ENCODE data around the gene LIN28B. TPM values are rescaled to one million over a fixed set of nuclear protein-coding genes. Genes with fewer than 3 reads are reported as not detected.
"Not testable (repeated sequence)": the region's sequence is repeated elsewhere in the genome, so short reads cannot be mapped to it uniquely, and the experiment has no call there.

The LIN28B gene
- total RNA-seq, 1 donor from 2014 or later = not detected

- H3K4me3 ChIP-seq (ENCODE audit: low read depth, low read length) = no peak overlapping the region
- no peak for DNase-seq (ENCODE audit: low read depth)
- TF ChIP-seq CTCF (conservative IDR thresholded peaks at IDR 0.05; ENCODE audit: low read depth, low read length) = no peak
Measured at GRCh38 chr6:104983296-104983695, 26.4 kb downstream of the LIN28B start.

- no peak for TF ChIP-seq CTCF (conservative IDR thresholded peaks at IDR 0.05; ENCODE audit: low read depth, low read length)
Measured at GRCh38 chr6:104983776-104984175, 26.9 kb downstream of the LIN28B start.

DNA sequence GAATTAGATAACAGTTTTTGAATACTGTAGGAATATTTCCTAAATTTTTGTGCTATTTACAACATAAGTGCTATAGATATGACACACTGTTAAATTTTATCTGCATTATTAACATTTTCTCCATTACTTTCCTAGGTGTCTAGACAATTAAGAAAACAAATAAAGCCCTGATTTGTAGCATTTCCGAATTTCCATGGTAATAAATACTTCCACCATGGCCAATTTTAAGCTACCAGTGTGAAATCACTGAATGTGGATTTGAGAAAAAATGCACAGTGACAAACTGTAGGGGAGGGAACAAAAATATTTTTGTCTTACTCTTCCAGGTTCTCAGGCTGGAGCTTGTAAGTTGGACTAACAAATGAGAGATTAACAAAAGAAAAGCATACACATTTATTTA lies 27.9 kb downstream of the LIN28B start:
- H3K4me3 ChIP-seq (ENCODE audit: low read depth, low read length) = no peak overlapping the region
- DNase-seq (ENCODE audit: low read depth) = no peak
- no peak for TF ChIP-seq CTCF (conservative IDR thresholded peaks at IDR 0.05; ENCODE audit: low read depth, low read length)

More at GRCh38 chr6:104983776-104984175, 26.9 kb downstream of the LIN28B start:
- no peak overlapping the region for H3K4me3 ChIP-seq (ENCODE audit: low read depth, low read length)
- no peak for DNase-seq (ENCODE audit: low read depth)

- DNase-seq (ENCODE audit: low read depth); H3K4me3 ChIP-seq (ENCODE audit: low read depth, low read length): not testable (repeated sequence)
Measured at GRCh38 chr6:104985875-104986274, 29.0 kb downstream of the LIN28B start.

GRCh38 chr6:104986625-104987024 lies 29.7 kb downstream of the LIN28B start:
- TF ChIP-seq CTCF (conservative IDR thresholded peaks at IDR 0.05; ENCODE audit: low read depth, low read length) = no peak
- DNase-seq (ENCODE audit: low read depth) = no peak
- H3K4me3 ChIP-seq (ENCODE audit: low read depth, low read length) = no peak overlapping the region

DNA sequence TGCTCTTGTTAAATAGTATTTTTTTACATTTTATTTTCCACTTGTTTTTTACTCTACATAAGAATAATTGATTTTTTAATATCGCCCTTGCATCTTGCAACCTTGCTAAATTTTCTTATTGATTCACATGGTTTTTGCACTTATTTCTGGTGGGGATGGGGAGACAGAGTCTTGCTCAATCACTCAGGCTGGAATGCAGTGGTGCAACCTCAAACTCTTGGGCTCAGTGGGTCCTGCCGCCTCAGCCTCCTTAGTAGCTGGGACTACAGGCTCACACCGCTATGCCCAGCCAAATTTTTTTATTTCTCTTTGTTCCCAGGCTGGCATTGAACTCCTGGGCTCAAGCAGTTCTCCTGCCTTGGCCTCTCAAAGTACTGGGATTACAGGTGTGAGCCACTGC lies 30.3 kb downstream of the LIN28B start:
- H3K4me3 ChIP-seq (ENCODE audit: low read depth, low read length) = no peak overlapping the region
- no peak for DNase-seq (ENCODE audit: low read depth)
- no peak for TF ChIP-seq CTCF (conservative IDR thresholded peaks at IDR 0.05; ENCODE audit: low read depth, low read length)

GRCh38 chr6:104990085-104990484 lies 33.2 kb downstream of the LIN28B start:
- no peak overlapping the region for H3K4me3 ChIP-seq (ENCODE audit: low read depth, low read length)
- TF ChIP-seq CTCF (conservative IDR thresholded peaks at IDR 0.05; ENCODE audit: low read depth, low read length) = no peak
- no peak for DNase-seq (ENCODE audit: low read depth)

DNA sequence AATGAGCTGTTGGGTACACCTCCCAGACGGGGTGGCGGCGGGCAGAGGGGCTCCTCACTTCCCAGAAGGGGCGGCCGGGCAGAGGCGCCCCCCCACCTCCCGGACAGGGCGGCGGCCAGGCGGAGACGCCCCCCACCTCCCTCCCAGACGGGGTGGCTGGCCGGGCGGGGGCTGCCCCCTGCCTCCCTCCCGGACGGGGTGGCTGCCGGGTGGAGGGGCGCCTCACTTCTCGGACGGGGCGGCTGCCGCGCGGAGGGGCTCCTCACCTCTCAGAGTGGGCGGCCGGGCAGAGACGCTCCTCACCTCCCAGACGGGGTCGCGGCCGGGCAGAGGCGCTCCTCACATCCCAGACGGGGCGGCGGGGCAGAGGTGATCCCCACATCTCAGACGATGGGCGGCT lies 34.2 kb downstream of the LIN28B start:
- H3K4me3 ChIP-seq (ENCODE audit: low read depth, low read length); DNase-seq (ENCODE audit: low read depth): not testable (repeated sequence)

GRCh38 chr6:104993576-104993975 lies 36.7 kb downstream of the LIN28B start:
- H3K4me3 ChIP-seq (ENCODE audit: low read depth, low read length); DNase-seq (ENCODE audit: low read depth): not testable (repeated sequence)

All from epithelial cell of proximal tubule (primary cell).